ENCODE measurements around the gene SDCCAG8. TPM values are rescaled to one million over a fixed set of nuclear protein-coding genes. Genes with fewer than 3 reads are reported as not detected.

The SDCCAG8 gene
- total RNA-seq, 3 donors from 2014 or later (not counting 1 experiment from before 2014, with no cell fraction given), result 17.8 to 28.3 (median 21.2) TPM

DNA sequence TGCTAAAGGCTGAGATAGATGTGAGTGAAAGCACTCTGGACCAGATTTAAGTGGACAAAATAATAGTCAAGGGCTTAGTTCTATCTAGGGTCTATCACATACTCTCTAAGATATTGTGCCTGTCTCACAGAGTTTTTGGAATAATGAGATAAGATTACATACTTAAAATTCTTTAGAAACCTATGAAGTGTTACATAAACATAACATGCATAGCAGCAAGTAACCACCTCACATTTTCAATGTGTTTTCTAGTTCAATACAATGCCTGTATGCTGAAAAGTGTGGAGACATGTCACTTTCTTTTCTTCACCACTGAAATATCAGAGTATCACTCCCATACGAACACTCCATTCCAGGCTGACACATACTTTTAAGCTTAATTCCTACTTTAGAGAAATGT, 16.2 kb downstream of the SDCCAG8 start:
- no peaks in the 10 kb centered on the region for H3K27me3 ChIP-seq (ENCODE audit: control insufficient read depth, insufficient read depth, low read length)
- ATAC-seq, result no peak
- no peaks in the 10 kb centered on the region for H3K9me3 Mint-ChIP-seq

DNA sequence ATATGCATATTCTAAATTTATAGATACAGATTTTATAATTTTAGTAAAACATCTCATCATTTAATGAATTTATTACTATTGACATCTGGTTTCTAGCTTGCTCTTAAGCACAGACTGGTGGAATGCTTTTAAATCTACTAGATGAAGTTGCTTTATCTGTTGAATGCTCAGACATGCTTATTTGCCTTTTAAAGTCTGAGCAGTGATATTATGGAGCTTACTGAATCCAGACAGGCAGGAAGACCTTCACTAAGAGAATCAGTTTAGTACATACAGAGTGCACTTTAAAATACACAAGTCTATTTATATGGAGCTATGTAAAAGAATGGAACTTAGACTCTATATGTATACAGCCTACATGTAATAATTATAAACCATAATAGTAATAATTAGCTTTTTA, 16.6 kb downstream of the SDCCAG8 start:
- DNase-seq, result no peak
- intact Hi-C loops (cut with micrococcal nuclease), result no loop called here
- peaks cover 9% of the 10 kb centered on the region for H3K4me1 ChIP-seq (ENCODE audit: control insufficient read depth, insufficient read depth, low read length)
- no peaks in the 10 kb centered on the region for H3K9me3 ChIP-seq (ENCODE audit: control insufficient read depth, insufficient read depth, low read length)
- peaks cover 6% of the 10 kb centered on the region in 2 donors for H3K4me1 Mint-ChIP-seq
- no peaks in the 10 kb centered on the region for H3K9me3 Mint-ChIP-seq
- no peak overlapping the region for H3K4me3 Mint-ChIP-seq
- H3K36me3 Mint-ChIP-seq, result no peaks in the 10 kb centered on the region
- peaks cover 14% of the 10 kb centered on the region for H3K36me3 ChIP-seq (ENCODE audit: control insufficient read depth, insufficient read depth, low read length)
- no peak overlapping the region for H3K27ac ChIP-seq (ENCODE audit: low read length)
- ATAC-seq, result no peak
- no peak overlapping the region for H3K4me3 ChIP-seq (ENCODE audit: low read length)
- TF ChIP-seq, protein P1, sequence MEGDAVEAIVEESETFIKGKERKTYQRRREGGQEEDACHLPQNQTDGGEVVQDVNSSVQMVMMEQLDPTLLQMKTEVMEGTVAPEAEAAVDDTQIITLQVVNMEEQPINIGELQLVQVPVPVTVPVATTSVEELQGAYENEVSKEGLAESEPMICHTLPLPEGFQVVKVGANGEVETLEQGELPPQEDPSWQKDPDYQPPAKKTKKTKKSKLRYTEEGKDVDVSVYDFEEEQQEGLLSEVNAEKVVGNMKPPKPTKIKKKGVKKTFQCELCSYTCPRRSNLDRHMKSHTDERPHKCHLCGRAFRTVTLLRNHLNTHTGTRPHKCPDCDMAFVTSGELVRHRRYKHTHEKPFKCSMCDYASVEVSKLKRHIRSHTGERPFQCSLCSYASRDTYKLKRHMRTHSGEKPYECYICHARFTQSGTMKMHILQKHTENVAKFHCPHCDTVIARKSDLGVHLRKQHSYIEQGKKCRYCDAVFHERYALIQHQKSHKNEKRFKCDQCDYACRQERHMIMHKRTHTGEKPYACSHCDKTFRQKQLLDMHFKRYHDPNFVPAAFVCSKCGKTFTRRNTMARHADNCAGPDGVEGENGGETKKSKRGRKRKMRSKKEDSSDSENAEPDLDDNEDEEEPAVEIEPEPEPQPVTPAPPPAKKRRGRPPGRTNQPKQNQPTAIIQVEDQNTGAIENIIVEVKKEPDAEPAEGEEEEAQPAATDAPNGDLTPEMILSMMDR (IDR thresholded peaks at IDR 0.05), result no peak
- no peaks in the 10 kb centered on the region for H3K27me3 ChIP-seq (ENCODE audit: control insufficient read depth, insufficient read depth, low read length)
- no peaks in the 10 kb centered on the region for H3K27me3 Mint-ChIP-seq (ENCODE audit: low read depth in 2 of 2)
- H3K27ac Mint-ChIP-seq, result no peak overlapping the region

More for the DNA sequence above, 16.2 kb downstream of the SDCCAG8 start:
- H3K9me3 ChIP-seq (ENCODE audit: control insufficient read depth, insufficient read depth, low read length), result no peaks in the 10 kb centered on the region
- H3K4me3 Mint-ChIP-seq, result no peak overlapping the region
- H3K36me3 Mint-ChIP-seq, result no peaks in the 10 kb centered on the region
- H3K27ac ChIP-seq (ENCODE audit: low read length), result no peak overlapping the region
- H3K4me1 ChIP-seq (ENCODE audit: control insufficient read depth, insufficient read depth, low read length), result peaks cover 13% of the 10 kb centered on the region
- no peak overlapping the region for H3K27ac Mint-ChIP-seq
- 100% methylated on average over 1 of the region's 1 CpG for WGBS (ENCODE audit: insufficient coverage)
- peaks cover 6% of the 10 kb centered on the region in 2 donors for H3K4me1 Mint-ChIP-seq
- TF ChIP-seq, protein P1 (IDR thresholded peaks at IDR 0.05), result no peak
- H3K27me3 Mint-ChIP-seq (ENCODE audit: low read depth in 2 of 2), result no peaks in the 10 kb centered on the region
- intact Hi-C loops (cut with micrococcal nuclease), result no loop called here
- DNase-seq, result no peak
- H3K36me3 ChIP-seq (ENCODE audit: control insufficient read depth, insufficient read depth, low read length), result peaks cover 14% of the 10 kb centered on the region
- no peak overlapping the region for H3K4me3 ChIP-seq (ENCODE audit: low read length)

DNA sequence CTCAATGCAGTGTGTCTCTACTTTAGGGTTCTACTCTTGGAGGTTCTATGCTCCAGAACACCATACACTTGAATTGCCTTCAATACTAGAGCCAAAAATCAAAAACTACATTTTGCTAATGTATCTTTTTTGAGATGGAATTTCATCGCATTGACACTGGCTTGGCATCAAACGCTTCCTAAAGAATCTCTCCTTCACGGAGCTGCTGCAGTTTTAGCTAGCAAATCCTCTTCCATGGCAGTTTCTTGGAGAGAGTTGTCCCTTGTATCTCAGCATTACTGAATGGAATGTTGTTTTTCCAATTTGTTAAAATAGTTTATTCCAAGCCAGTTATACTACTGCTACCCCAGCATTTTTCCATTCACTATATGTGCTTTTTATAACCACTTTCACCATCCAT, 17.7 kb downstream of the SDCCAG8 start:
- WGBS (ENCODE audit: insufficient coverage), result 100% methylated on average over 3 of the region's 3 CpGs
- no peak for ATAC-seq

DNA sequence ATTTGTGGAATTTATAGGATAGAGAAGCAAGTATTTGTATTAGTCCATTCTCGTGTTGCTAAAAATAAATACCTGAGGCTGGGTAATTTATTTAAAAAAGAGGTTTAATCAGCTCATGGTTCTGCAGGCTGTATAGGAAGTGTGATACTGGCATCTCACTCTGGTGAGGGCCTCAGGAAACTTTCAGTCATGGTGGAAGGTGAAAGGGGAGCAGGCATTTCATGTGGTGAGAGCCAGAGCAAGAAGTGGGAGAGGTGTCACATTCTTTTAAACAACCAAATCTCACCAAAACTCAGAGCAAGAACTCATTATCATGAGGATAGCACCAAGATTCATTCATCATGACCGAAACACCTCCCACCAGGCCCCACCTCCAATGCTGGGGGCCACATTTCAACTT, 18.1 kb downstream of the SDCCAG8 start:
- Histone ChIP-seq H3K4me3 (ENCODE audit: low read length) (no peak overlapping the region), H3K36me3 (ENCODE audit: control insufficient read depth, insufficient read depth, low read length) (peaks cover 14% of the 10 kb centered on the region), H3K27ac (ENCODE audit: low read length) (no peak overlapping the region), H3K27me3 (ENCODE audit: control insufficient read depth, insufficient read depth, low read length) (no peaks in the 10 kb centered on the region), H3K9me3 (ENCODE audit: control insufficient read depth, insufficient read depth, low read length) (no peaks in the 10 kb centered on the region), H3K4me1 (ENCODE audit: control insufficient read depth, insufficient read depth, low read length) (peaks cover 6% of the 10 kb centered on the region)
- intact Hi-C loops (cut with micrococcal nuclease), result no loop called here
- ATAC-seq, result no peak
- no peak overlapping the region for H3K27ac Mint-ChIP-seq
- TF ChIP-seq, protein P1 (IDR thresholded peaks at IDR 0.05), result no peak
- H3K27me3 Mint-ChIP-seq (ENCODE audit: low read depth in 2 of 2), result no peaks in the 10 kb centered on the region
- 100% methylated on average over 2 of the region's 2 CpGs for WGBS (ENCODE audit: insufficient coverage)
- H3K4me1 Mint-ChIP-seq, result peaks cover 3% of the 10 kb centered on the region in 2 donors
- H3K36me3 Mint-ChIP-seq, result no peaks in the 10 kb centered on the region
- no peaks in the 10 kb centered on the region for H3K9me3 Mint-ChIP-seq
- DNase-seq, result no peak
- no peak overlapping the region for H3K4me3 Mint-ChIP-seq

More for the DNA sequence above, 17.7 kb downstream of the SDCCAG8 start:
- DNase-seq, result no peak
- no peaks in the 10 kb centered on the region for H3K27me3 Mint-ChIP-seq (ENCODE audit: low read depth in 2 of 2)
- Histone ChIP-seq H3K4me1 (ENCODE audit: control insufficient read depth, insufficient read depth, low read length) (peaks cover 9% of the 10 kb centered on the region), H3K27ac (ENCODE audit: low read length) (no peak overlapping the region), H3K9me3 (ENCODE audit: control insufficient read depth, insufficient read depth, low read length) (no peaks in the 10 kb centered on the region), H3K4me3 (ENCODE audit: low read length) (no peak overlapping the region), H3K36me3 (ENCODE audit: control insufficient read depth, insufficient read depth, low read length) (peaks cover 14% of the 10 kb centered on the region), H3K27me3 (ENCODE audit: control insufficient read depth, insufficient read depth, low read length) (no peaks in the 10 kb centered on the region)
- intact Hi-C loops (cut with micrococcal nuclease), result no loop called here
- no peaks in the 10 kb centered on the region for H3K9me3 Mint-ChIP-seq
- H3K4me1 Mint-ChIP-seq, result peaks cover 6% of the 10 kb centered on the region in 2 donors
- no peak overlapping the region for H3K4me3 Mint-ChIP-seq
- no peaks in the 10 kb centered on the region for H3K36me3 Mint-ChIP-seq
- H3K27ac Mint-ChIP-seq, result no peak overlapping the region
- TF ChIP-seq, protein P1 (IDR thresholded peaks at IDR 0.05), result no peak

Data from natural killer cell (primary cell).